Embryonic facial prominence (tissue), 1 donor: ENCODE data around the gene NCAM1.

Source experiments
- DNase-seq: peaks from one replicate; pipeline ENCODE4 v3.0.0-alpha.2; 2016; ENCODE audit errors: extremely low spot score

NCAM1 gene

GRCh38 chr11:113251281-113251680, 290.1 kb downstream of the NCAM1 start:
- no peak for DNase-seq

GRCh38 chr11:113253406-113253805, 292.2 kb downstream of the NCAM1 start:
- DNase-seq = no peak

- no peak for DNase-seq
Measured at GRCh38 chr11:113255096-113255495, 293.9 kb downstream of the NCAM1 start.

GRCh38 chr11:113255741-113256140, 294.5 kb downstream of the NCAM1 start:
- no peak for DNase-seq

- DNase-seq = no peak
Measured at GRCh38 chr11:113256431-113257202, 295.4 kb downstream of the NCAM1 start.

GRCh38 chr11:113260096-113260425, 298.8 kb downstream of the NCAM1 start:
- no peak for DNase-seq

- no peak for DNase-seq
Measured at GRCh38 chr11:113260541-113260940, 299.3 kb downstream of the NCAM1 start.

- DNase-seq = no peak
Measured at GRCh38 chr11:113261709-113262475, 300.7 kb downstream of the NCAM1 start.

- DNase-seq = no peak
Measured at GRCh38 chr11:113262594-113262993, 301.4 kb downstream of the NCAM1 start.

- DNase-seq = no peak
Measured at GRCh38 chr11:113263458-113264259, 302.4 kb downstream of the NCAM1 start.

GRCh38 chr11:113265362-113265761, 304.1 kb downstream of the NCAM1 start:
- no peak for DNase-seq

GRCh38 chr11:113267493-113267892, 306.3 kb downstream of the NCAM1 start:
- DNase-seq = no peak

GRCh38 chr11:113269096-113269495, 307.9 kb downstream of the NCAM1 start:
- DNase-seq = no peak

GRCh38 chr11:113269636-113270035, 308.4 kb downstream of the NCAM1 start:
- DNase-seq = no peak

GRCh38 chr11:113270080-113270479, 308.9 kb downstream of the NCAM1 start:
- DNase-seq = no peak

GRCh38 chr11:113271551-113272245, 310.5 kb downstream of the NCAM1 start:
- no peak for DNase-seq

- no peak for DNase-seq
Measured at GRCh38 chr11:113272281-113272680, 311.1 kb downstream of the NCAM1 start.

GRCh38 chr11:113272927-113273615, 311.9 kb downstream of the NCAM1 start:
- no peak for DNase-seq

- DNase-seq = no peak
Measured at GRCh38 chr11:113273720-113274119, 312.5 kb downstream of the NCAM1 start.

- no peak for DNase-seq
Measured at GRCh38 chr11:113274713-113275582, 313.7 kb downstream of the NCAM1 start.
